WTC11 (cell line): ENCODE results near the gene LTA4H.

Experiments used
- MXD4 ChIP-seq: fragments of 250-450 bp; sonication (Bioruptor Pico); IDR thresholded peaks from 2 replicates; pipeline ENCODE4 v1.8.0; 2021; ENCODE audit warnings: mild to moderate bottlenecking, moderate library complexity, borderline replicate concordance
- RELA ChIP-seq: sonication (generic); formaldehyde crosslinking; IDR thresholded peaks from 2 replicates; pipeline ENCODE4 v1.8.1; 2022; ENCODE audit warnings: missing genetic modification reagents, mild to moderate bottlenecking, borderline replicate concordance
- TF ChIP-seq, protein P1 (sequence below): fragments of 200-600 bp; IDR thresholded peaks from 2 replicates; pipeline ENCODE4 v1.8.0; 2022; ENCODE audit warnings: antibody characterized with exemption
- TF ChIP-seq, protein P2 (sequence below): sonication (generic); formaldehyde crosslinking; IDR thresholded peaks from 2 replicates; pipeline ENCODE4 v1.8.1; 2022; ENCODE audit warnings: mild to moderate bottlenecking, missing genetic modification reagents, moderate library complexity, borderline replicate concordance
- TF ChIP-seq, protein P3 (sequence below): sonication (generic); formaldehyde crosslinking; IDR thresholded peaks from 2 replicates; pipeline ENCODE4 v1.8.1; 2023; ENCODE audit warnings: mild to moderate bottlenecking, missing genetic modification reagents

DNA sequence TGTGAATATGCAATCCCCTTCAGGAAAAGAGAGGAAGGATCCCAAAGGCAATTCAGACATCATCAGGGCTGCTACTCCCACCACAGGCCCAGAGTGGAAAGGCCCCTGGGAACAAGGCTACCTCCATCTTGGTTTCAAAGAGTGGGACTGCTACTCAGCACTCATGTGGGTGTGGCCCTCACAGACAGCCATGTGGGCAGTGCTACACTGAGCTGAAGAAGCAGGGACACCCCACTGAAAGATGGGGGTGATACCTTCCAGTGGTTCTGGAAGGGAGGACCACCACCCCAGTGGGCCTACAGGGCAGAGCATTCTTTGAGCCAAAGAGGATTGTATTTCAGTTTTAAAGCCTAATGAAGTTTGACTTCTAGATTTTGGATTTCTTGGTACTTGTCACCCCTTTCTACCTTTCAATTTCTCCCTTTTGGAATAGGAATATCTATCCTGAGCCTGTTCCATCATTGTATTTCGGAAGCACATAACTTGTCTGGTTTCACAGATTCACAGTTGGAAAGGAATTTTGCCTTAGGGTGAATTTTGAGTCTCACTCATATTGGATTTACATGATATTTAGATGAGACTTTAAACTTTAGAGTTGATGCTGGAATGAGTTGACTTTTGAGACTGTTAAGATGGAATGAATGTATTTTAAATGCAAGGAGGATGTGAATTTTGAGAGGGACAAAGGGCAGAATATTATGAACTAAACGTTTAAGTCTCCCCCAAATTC, 16.5 kb upstream of the LTA4H start:
- TF ChIP-seq MXD4 (CRISPR knock-in tag): no peak
- TF ChIP-seq, protein P1, sequence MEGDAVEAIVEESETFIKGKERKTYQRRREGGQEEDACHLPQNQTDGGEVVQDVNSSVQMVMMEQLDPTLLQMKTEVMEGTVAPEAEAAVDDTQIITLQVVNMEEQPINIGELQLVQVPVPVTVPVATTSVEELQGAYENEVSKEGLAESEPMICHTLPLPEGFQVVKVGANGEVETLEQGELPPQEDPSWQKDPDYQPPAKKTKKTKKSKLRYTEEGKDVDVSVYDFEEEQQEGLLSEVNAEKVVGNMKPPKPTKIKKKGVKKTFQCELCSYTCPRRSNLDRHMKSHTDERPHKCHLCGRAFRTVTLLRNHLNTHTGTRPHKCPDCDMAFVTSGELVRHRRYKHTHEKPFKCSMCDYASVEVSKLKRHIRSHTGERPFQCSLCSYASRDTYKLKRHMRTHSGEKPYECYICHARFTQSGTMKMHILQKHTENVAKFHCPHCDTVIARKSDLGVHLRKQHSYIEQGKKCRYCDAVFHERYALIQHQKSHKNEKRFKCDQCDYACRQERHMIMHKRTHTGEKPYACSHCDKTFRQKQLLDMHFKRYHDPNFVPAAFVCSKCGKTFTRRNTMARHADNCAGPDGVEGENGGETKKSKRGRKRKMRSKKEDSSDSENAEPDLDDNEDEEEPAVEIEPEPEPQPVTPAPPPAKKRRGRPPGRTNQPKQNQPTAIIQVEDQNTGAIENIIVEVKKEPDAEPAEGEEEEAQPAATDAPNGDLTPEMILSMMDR: no peak
- TF ChIP-seq, protein P2, sequence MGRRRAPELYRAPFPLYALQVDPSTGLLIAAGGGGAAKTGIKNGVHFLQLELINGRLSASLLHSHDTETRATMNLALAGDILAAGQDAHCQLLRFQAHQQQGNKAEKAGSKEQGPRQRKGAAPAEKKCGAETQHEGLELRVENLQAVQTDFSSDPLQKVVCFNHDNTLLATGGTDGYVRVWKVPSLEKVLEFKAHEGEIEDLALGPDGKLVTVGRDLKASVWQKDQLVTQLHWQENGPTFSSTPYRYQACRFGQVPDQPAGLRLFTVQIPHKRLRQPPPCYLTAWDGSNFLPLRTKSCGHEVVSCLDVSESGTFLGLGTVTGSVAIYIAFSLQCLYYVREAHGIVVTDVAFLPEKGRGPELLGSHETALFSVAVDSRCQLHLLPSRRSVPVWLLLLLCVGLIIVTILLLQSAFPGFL: no peak
- TF ChIP-seq RELA (CRISPR knock-in tag): no peak
- TF ChIP-seq, protein P3, sequence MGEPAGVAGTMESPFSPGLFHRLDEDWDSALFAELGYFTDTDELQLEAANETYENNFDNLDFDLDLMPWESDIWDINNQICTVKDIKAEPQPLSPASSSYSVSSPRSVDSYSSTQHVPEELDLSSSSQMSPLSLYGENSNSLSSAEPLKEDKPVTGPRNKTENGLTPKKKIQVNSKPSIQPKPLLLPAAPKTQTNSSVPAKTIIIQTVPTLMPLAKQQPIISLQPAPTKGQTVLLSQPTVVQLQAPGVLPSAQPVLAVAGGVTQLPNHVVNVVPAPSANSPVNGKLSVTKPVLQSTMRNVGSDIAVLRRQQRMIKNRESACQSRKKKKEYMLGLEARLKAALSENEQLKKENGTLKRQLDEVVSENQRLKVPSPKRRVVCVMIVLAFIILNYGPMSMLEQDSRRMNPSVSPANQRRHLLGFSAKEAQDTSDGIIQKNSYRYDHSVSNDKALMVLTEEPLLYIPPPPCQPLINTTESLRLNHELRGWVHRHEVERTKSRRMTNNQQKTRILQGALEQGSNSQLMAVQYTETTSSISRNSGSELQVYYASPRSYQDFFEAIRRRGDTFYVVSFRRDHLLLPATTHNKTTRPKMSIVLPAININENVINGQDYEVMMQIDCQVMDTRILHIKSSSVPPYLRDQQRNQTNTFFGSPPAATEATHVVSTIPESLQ (CRISPR knock-in tag): no peak
